GM19468 (cell line): Measurements from ENCODE around the gene SMAD6.

Experiments used
- ATAC-seq: cut with Tn5 transposase; IDR thresholded peaks from one replicate; pipeline ENCODE4 v1.9.1; 2021; ENCODE audit warnings: mild to moderate bottlenecking, moderate library complexity, moderate number of reproducible peaks; ENCODE audit not compliant: unreplicated experiment; ENCODE audit errors: extremely low read depth

The SMAD6 gene

GRCh38 chr15:66718220-66718988, 16.4 kb downstream of the SMAD6 start:
- ATAC-seq = no peak

- ATAC-seq = no peak
These were observed 17.4 kb downstream of the SMAD6 start for GRCh38 chr15:66719471-66719870.

- ATAC-seq = no peak
These were observed 18.4 kb downstream of the SMAD6 start for GRCh38 chr15:66720206-66721010.

- ATAC-seq = no peak
These were observed 19.0 kb downstream of the SMAD6 start for GRCh38 chr15:66721020-66721419.

- ATAC-seq = no peak
These were observed 19.5 kb downstream of the SMAD6 start for GRCh38 chr15:66721501-66721937.

GRCh38 chr15:66721954-66722353, 19.9 kb downstream of the SMAD6 start:
- ATAC-seq = no peak

- no peak for ATAC-seq
These were observed 20.9 kb downstream of the SMAD6 start for GRCh38 chr15:66722757-66723540.

- no peak for ATAC-seq
These were observed 22.0 kb downstream of the SMAD6 start for GRCh38 chr15:66723826-66724731.

- no peak for ATAC-seq
These were observed 22.9 kb downstream of the SMAD6 start for GRCh38 chr15:66724732-66725463.

- no peak for ATAC-seq
These were observed 23.4 kb downstream of the SMAD6 start for GRCh38 chr15:66725464-66725785.

- ATAC-seq = no peak
These were observed 24.4 kb downstream of the SMAD6 start for GRCh38 chr15:66726386-66726785.

GRCh38 chr15:66729331-66729951, 27.4 kb downstream of the SMAD6 start:
- no peak for ATAC-seq

- ATAC-seq = no peak
These were observed 28.4 kb downstream of the SMAD6 start for GRCh38 chr15:66730168-66731021.

- ATAC-seq = no peak
These were observed 31.9 kb downstream of the SMAD6 start for GRCh38 chr15:66733976-66734375.

- no peak for ATAC-seq
These were observed 33.2 kb downstream of the SMAD6 start for GRCh38 chr15:66734961-66735908.

- ATAC-seq = no peak
These were observed 33.9 kb downstream of the SMAD6 start for GRCh38 chr15:66735909-66736305.
